Testis (tissue), 2 donors: ENCODE results near the gene STAT5B.

Experiments used
- CTCF ChIP-seq, 3 experiments: fragments of 450-650 bp in 2 of 3; fragments of 200-600 bp in 1 of 3; sonication (generic) in 1 of 3; IDR thresholded peaks; one replicate each; pipeline ENCODE4 v1.5.1; 2016 to 2019; ENCODE audit warnings: antibody characterized with exemption in 3 of 3, mild to moderate bottlenecking in 2 of 3, moderate library complexity in 1 of 3
- POLR2A ChIP-seq: fragments of 450-650 bp; IDR thresholded peaks from one replicate; pipeline ENCODE4 v1.6.1; 2017; ENCODE audit warnings: antibody characterized with exemption, mild to moderate bottlenecking, moderate library complexity

DNA sequence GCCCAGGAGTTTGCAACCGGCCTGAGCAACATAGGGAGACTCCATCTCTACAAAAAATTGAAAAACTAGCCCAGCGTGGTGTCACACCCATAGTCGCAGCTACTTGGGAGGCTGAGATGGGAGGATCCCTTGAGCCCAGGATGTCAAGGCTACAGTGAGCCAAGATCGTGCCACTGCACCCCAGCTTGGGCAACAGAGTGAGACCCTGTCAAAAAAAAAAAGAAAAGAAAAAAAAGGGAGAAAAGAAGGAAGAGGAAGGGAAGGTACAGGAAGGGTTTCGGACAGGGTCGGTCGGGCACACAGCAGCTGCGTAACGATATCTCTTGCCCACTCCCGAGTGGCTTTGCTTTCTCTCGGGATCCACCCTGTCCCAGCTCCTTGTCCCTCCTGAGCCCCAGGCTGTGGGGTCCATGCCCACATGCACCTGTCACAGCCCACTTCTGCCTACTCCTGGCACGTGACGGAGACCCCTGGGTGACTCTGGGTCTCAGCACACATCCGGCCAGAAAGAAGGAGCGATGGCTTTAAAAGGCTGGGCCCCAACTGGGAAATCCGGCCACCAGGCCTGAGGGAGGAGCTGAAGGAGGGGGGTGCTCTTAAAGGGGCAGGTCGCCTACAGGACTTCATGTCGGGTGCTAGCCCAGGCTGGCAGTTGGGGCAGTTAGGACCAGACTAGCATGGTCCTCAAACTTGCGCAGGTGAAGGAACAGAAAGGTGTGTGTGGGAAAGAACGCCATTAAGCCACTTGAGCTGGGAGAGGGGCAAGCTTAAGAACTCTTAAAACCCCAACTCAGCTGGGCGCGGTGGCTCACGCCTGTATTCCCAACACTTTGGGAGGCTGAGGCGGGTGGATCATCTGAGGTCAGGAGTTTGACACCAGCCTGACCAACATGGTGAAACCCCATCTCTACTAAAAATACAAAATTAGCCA lies 82.0 kb downstream of the STAT5B start, which contains the start of gene GHDC:
- TF ChIP-seq CTCF (IDR thresholded peaks at IDR 0.05) (peak in 2 of 3 experiments; percentile 20 to 29), POLR2A (no peak)
